Measurements from ENCODE around the gene PNISR. TPM values are rescaled to one million over a fixed set of nuclear protein-coding genes. Genes with fewer than 3 reads are reported as not detected.

PNISR gene
- total and polyA plus RNA-seq, 2 of the 13 experiments (the other 11 are each of a cell fraction or from before 2014, with no cell fraction given) = 43.0 to 48.0 TPM

GRCh38 chr6:99425647-99426450 is 741 bp upstream of the PNISR start (continued):
- TF ChIP-seq IKZF5 (CRISPR knock-in tag; IDR thresholded peaks at IDR 0.05) = 0 out of 2 replicates have a peak, but pooled peaks have one; percentile 73
- TF ChIP-seq, protein P1, sequence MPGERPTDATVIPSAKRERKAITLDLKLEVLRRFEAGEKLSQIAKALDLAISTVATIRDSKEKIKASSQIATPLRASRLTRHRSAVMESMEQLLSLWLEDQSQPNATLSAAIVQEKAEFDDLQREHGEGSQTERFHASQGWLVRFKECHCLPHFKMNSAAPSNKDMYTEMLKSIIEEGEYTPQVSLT (CRISPR knock-in tag; IDR thresholded peaks at IDR 0.05; ENCODE audit: borderline replicate concordance, low read depth) = no peak
- no peak for TF ChIP-seq BRCA1 (CRISPR knock-in tag; IDR thresholded peaks at IDR 0.05)
- TF ChIP-seq, protein P2, sequence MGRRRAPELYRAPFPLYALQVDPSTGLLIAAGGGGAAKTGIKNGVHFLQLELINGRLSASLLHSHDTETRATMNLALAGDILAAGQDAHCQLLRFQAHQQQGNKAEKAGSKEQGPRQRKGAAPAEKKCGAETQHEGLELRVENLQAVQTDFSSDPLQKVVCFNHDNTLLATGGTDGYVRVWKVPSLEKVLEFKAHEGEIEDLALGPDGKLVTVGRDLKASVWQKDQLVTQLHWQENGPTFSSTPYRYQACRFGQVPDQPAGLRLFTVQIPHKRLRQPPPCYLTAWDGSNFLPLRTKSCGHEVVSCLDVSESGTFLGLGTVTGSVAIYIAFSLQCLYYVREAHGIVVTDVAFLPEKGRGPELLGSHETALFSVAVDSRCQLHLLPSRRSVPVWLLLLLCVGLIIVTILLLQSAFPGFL (CRISPR knock-in tag; IDR thresholded peaks at IDR 0.05) = no peak
- no peak for TF ChIP-seq ARID2 (CRISPR knock-in tag; IDR thresholded peaks at IDR 0.05; ENCODE audit: borderline replicate concordance)
- no peak; the same call in 1 of the 2 replicates for TF ChIP-seq CBX5 (CRISPR knock-in tag; IDR thresholded peaks at IDR 0.05; ENCODE audit: borderline replicate concordance)
- TF ChIP-seq, protein P3, sequence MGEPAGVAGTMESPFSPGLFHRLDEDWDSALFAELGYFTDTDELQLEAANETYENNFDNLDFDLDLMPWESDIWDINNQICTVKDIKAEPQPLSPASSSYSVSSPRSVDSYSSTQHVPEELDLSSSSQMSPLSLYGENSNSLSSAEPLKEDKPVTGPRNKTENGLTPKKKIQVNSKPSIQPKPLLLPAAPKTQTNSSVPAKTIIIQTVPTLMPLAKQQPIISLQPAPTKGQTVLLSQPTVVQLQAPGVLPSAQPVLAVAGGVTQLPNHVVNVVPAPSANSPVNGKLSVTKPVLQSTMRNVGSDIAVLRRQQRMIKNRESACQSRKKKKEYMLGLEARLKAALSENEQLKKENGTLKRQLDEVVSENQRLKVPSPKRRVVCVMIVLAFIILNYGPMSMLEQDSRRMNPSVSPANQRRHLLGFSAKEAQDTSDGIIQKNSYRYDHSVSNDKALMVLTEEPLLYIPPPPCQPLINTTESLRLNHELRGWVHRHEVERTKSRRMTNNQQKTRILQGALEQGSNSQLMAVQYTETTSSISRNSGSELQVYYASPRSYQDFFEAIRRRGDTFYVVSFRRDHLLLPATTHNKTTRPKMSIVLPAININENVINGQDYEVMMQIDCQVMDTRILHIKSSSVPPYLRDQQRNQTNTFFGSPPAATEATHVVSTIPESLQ (CRISPR knock-in tag; conservative IDR thresholded peaks at IDR 0.05) = no peak
- no peak for TF ChIP-seq MATR3 (CRISPR knock-in tag; IDR thresholded peaks at IDR 0.05)
- no peak for TF ChIP-seq CREB1 (IDR thresholded peaks at IDR 0.05)
- no peak for TF ChIP-seq CREB1 (CRISPR knock-in tag; IDR thresholded peaks at IDR 0.05)
- no peak for TF ChIP-seq MBNL3 (CRISPR knock-in tag; conservative IDR thresholded peaks at IDR 0.05)
- TF ChIP-seq ZNF720 (CRISPR knock-in tag; IDR thresholded peaks at IDR 0.05) = no peak
- no peak for TF ChIP-seq ZFYVE20 (CRISPR knock-in tag; IDR thresholded peaks at IDR 0.05; ENCODE audit: borderline replicate concordance, low read depth)
- TF ChIP-seq ZSCAN31 (CRISPR knock-in tag; IDR thresholded peaks at IDR 0.05; ENCODE audit: low read depth) = 0 out of 2 replicates have a peak, but pooled peaks have one; percentile 5
- no peak for TF ChIP-seq FIP1L1 (IDR thresholded peaks at IDR 0.05; ENCODE audit: borderline replicate concordance, insufficient read depth, low read depth, low read length)
- no peak for TF ChIP-seq USF2 (IDR thresholded peaks at IDR 0.05; ENCODE audit: low read depth, low read length)
- TF ChIP-seq USF2 (CRISPR knock-in tag; IDR thresholded peaks at IDR 0.05; ENCODE audit: borderline replicate concordance) = no peak
- no peak for TF ChIP-seq TCF7L2 (IDR thresholded peaks at IDR 0.05; ENCODE audit: low read depth, low read length)
- TF ChIP-seq ZNF496 (CRISPR knock-in tag; IDR thresholded peaks at IDR 0.05; ENCODE audit: insufficient replicate concordance) = no peak
- no peak for TF ChIP-seq ZNF792 (CRISPR knock-in tag; IDR thresholded peaks at IDR 0.05)
- no peak for TF ChIP-seq ARNTL (CRISPR knock-in tag; IDR thresholded peaks at IDR 0.05)

All from HepG2 (cell line).